WTC11 (cell line): ENCODE measurements around the gene ZNF324B. TPM values are rescaled to one million over a fixed set of nuclear protein-coding genes. Genes with fewer than 3 reads are reported as not detected.
A peak's percentile ranks its signal among the peaks of the same experiment; 100 is the strongest.

Source experiments
- ATAC-seq: fragments of 200-7000 bp; cut with Tn5 transposase; 2 replicates; pipeline ENCODE4 v1.10.0; 2021; ENCODE audit warnings: mild to moderate bottlenecking, moderate library complexity
- CTCF ChIA-PET: fragments of 300-600 bp; sonication (Branson Sonifier 250); formaldehyde crosslinking; loops from one replicate; lab custom pipeline; 2021; ENCODE audit warnings: antibody characterized with exemption; lab: Charles Lee
- POLR2A ChIA-PET: fragments of 350-600 bp; sonication (Branson Sonifier 250); formaldehyde crosslinking; loops from one replicate; lab custom pipeline; 2021; ENCODE audit warnings: antibody characterized with exemption; lab: Charles Lee
- DNase-seq: peaks from one replicate; pipeline ENCODE4 v3.0.0; 2021; ENCODE audit warnings: low spot score
- H3K27ac Mint-ChIP-seq: 2 replicates; pipeline ENCODE4 v1.8.0; 2021; ENCODE audit warnings: mixed read lengths
- H3K27me3 Mint-ChIP-seq: 2 replicates; pipeline ENCODE4 v1.8.0; 2021; ENCODE audit warnings: low read depth, mild to moderate bottlenecking, moderate library complexity, mixed read lengths
- H3K36me3 Mint-ChIP-seq: 2 replicates; pipeline ENCODE4 v1.8.0; 2021; ENCODE audit warnings: mixed read lengths
- H3K4me1 Mint-ChIP-seq: 2 replicates; pipeline ENCODE4 v1.8.0; 2022; ENCODE audit warnings: mixed read lengths
- H3K4me3 Mint-ChIP-seq: 2 replicates; pipeline ENCODE4 v1.8.0; 2021; ENCODE audit warnings: mild to moderate bottlenecking, moderate library complexity, mixed read lengths
- H3K9me3 Mint-ChIP-seq: 2 replicates; pipeline ENCODE4 v1.8.0; 2021; ENCODE audit warnings: mixed read lengths
- ATF1 ChIP-seq: sonication (generic); formaldehyde crosslinking; IDR thresholded peaks from 2 replicates; pipeline ENCODE4 v1.8.1; 2023; ENCODE audit warnings: mild to moderate bottlenecking, moderate library complexity, missing genetic modification reagents
- ERG ChIP-seq: fragments of 250-450 bp; sonication (Bioruptor Pico); IDR thresholded peaks from 2 replicates; pipeline ENCODE4 v1.8.0; 2021; ENCODE audit warnings: mild to moderate bottlenecking
- GRHL2 ChIP-seq: fragments of 250-450 bp; sonication (Bioruptor Pico); IDR thresholded peaks from 2 replicates; pipeline ENCODE4 v1.8.0; 2022; ENCODE audit warnings: mild to moderate bottlenecking, moderate library complexity; ENCODE audit not compliant: insufficient replicate concordance, severe bottlenecking
- JAZF1 ChIP-seq: fragments of 250-450 bp; sonication (Bioruptor Pico); IDR thresholded peaks from 2 replicates; pipeline ENCODE4 v1.9.0; 2021; ENCODE audit warnings: moderate library complexity, mild to moderate bottlenecking, inconsistent platforms
- KAT7 ChIP-seq: sonication (generic); formaldehyde crosslinking; IDR thresholded peaks from 2 replicates; pipeline ENCODE4 v1.8.1; 2023; ENCODE audit warnings: missing genetic modification reagents, mild to moderate bottlenecking, borderline replicate concordance
- MLX ChIP-seq: sonication (generic); formaldehyde crosslinking; IDR thresholded peaks from 2 replicates; pipeline ENCODE4 v1.8.1; 2023; ENCODE audit warnings: mild to moderate bottlenecking, missing genetic modification reagents, moderate library complexity
- MYBL2 ChIP-seq: sonication (generic); formaldehyde crosslinking; IDR thresholded peaks from 2 replicates; pipeline ENCODE4 v1.8.1; 2023; ENCODE audit warnings: mild to moderate bottlenecking, moderate library complexity, missing genetic modification reagents
- NR1H2 ChIP-seq: sonication (generic); formaldehyde crosslinking; IDR thresholded peaks from 2 replicates; pipeline ENCODE4 v1.9.0; 2021; ENCODE audit warnings: mild to moderate bottlenecking, moderate library complexity, missing genetic modification reagents
- RELA ChIP-seq: sonication (generic); formaldehyde crosslinking; IDR thresholded peaks from 2 replicates; pipeline ENCODE4 v1.8.1; 2022; ENCODE audit warnings: missing genetic modification reagents, mild to moderate bottlenecking, borderline replicate concordance
- SOX15 ChIP-seq: fragments of 250-450 bp; sonication (Bioruptor Pico); IDR thresholded peaks from 2 replicates; pipeline ENCODE4 v1.9.0; 2021; ENCODE audit warnings: mild to moderate bottlenecking
- TCF7 ChIP-seq: sonication (generic); formaldehyde crosslinking; IDR thresholded peaks from 2 replicates; pipeline ENCODE4 v1.8.0; 2022; ENCODE audit warnings: mild to moderate bottlenecking, low read depth, missing genetic modification reagents, moderate library complexity
- ZBTB21 ChIP-seq: sonication (generic); formaldehyde crosslinking; IDR thresholded peaks from 2 replicates; pipeline ENCODE4 v1.8.1; 2023; ENCODE audit warnings: mild to moderate bottlenecking, missing genetic modification reagents, borderline replicate concordance
- ZMAT4 ChIP-seq: fragments of 250-450 bp; sonication (Bioruptor Pico); IDR thresholded peaks from 2 replicates; pipeline ENCODE4 v1.9.0; 2021; ENCODE audit warnings: mild to moderate bottlenecking
- ZNF317 ChIP-seq: sonication (generic); formaldehyde crosslinking; IDR thresholded peaks from 2 replicates; pipeline ENCODE4 v1.8.1; 2023; ENCODE audit warnings: low read depth, mild to moderate bottlenecking, moderate library complexity, missing genetic modification reagents, borderline replicate concordance
- ZNF416 ChIP-seq: fragments of 250-450 bp; sonication (Bioruptor Pico); IDR thresholded peaks from 2 replicates; pipeline ENCODE4 v1.9.0; 2021; ENCODE audit warnings: mild to moderate bottlenecking, inconsistent platforms
- ZNF423 ChIP-seq: fragments of 250-450 bp; sonication (Bioruptor Pico); IDR thresholded peaks from 2 replicates; pipeline ENCODE4 v2.1.2; 2022; ENCODE audit warnings: mild to moderate bottlenecking, moderate library complexity
- ZNF671 ChIP-seq: fragments of 250-450 bp; sonication (Bioruptor Pico); IDR thresholded peaks from 2 replicates; pipeline ENCODE4 v1.8.0; 2021; ENCODE audit warnings: mild to moderate bottlenecking
- total RNA-seq: library from RNA; stranded (reverse); gene quantifications from 3 replicates; pipeline ENCODE4 v1.2.3, GENCODE V29; 2021
- TF ChIP-seq, protein P1 (sequence below): sonication (generic); formaldehyde crosslinking; IDR thresholded peaks from 2 replicates; pipeline ENCODE4 v1.8.0; 2023; ENCODE audit warnings: missing genetic modification reagents, mild to moderate bottlenecking, borderline replicate concordance
- TF ChIP-seq, protein P2 (sequence below): sonication (generic); formaldehyde crosslinking; IDR thresholded peaks from 2 replicates; pipeline ENCODE4 v1.8.0; 2023; ENCODE audit warnings: missing genetic modification reagents
- TF ChIP-seq, protein P3 (sequence below): fragments of 250-450 bp; sonication (Bioruptor Pico); conservative IDR thresholded peaks from 2 replicates; pipeline ENCODE4 v1.9.0; 2021; ENCODE audit warnings: mild to moderate bottlenecking

Gene ZNF324B
- total RNA-seq, 1 experiment from 2014 or later: 4.0 TPM

GRCh38 chr19:58499021-58499927, 47.9 kb downstream of the ZNF324B start (continued):
- TF ChIP-seq ZNF423 (CRISPR knock-in tag) (peak; percentile 54; the same call in 1 of the 2 replicates), MYBL2 (CRISPR knock-in tag) (no peak; the same call in 1 of the 2 replicates), ZMAT4 (CRISPR knock-in tag) (no peak)
- TF ChIP-seq, protein P1, sequence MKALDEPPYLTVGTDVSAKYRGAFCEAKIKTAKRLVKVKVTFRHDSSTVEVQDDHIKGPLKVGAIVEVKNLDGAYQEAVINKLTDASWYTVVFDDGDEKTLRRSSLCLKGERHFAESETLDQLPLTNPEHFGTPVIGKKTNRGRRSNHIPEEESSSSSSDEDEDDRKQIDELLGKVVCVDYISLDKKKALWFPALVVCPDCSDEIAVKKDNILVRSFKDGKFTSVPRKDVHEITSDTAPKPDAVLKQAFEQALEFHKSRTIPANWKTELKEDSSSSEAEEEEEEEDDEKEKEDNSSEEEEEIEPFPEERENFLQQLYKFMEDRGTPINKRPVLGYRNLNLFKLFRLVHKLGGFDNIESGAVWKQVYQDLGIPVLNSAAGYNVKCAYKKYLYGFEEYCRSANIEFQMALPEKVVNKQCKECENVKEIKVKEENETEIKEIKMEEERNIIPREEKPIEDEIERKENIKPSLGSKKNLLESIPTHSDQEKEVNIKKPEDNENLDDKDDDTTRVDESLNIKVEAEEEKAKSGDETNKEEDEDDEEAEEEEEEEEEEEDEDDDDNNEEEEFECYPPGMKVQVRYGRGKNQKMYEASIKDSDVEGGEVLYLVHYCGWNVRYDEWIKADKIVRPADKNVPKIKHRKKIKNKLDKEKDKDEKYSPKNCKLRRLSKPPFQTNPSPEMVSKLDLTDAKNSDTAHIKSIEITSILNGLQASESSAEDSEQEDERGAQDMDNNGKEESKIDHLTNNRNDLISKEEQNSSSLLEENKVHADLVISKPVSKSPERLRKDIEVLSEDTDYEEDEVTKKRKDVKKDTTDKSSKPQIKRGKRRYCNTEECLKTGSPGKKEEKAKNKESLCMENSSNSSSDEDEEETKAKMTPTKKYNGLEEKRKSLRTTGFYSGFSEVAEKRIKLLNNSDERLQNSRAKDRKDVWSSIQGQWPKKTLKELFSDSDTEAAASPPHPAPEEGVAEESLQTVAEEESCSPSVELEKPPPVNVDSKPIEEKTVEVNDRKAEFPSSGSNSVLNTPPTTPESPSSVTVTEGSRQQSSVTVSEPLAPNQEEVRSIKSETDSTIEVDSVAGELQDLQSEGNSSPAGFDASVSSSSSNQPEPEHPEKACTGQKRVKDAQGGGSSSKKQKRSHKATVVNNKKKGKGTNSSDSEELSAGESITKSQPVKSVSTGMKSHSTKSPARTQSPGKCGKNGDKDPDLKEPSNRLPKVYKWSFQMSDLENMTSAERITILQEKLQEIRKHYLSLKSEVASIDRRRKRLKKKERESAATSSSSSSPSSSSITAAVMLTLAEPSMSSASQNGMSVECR (CRISPR knock-in tag): peak; percentile 71; the same call in 1 of the 2 replicates

- POLR2A ChIA-PET: interaction anchor here (1.6 kb wide), 1 partner anchor 44 kb away, joined by 5 read pairs; the partner anchor contains the start of gene TRIM28
- CTCF ChIA-PET: interaction anchor here (2.4 to 4.2 kb wide), 2 partner anchors 13 to 19 kb away, joined by 16 to 30 read pairs; partner anchors contain the start of gene ZBTB45
- H3K36me3 Mint-ChIP-seq: no peaks in the 10 kb centered on the region
- H3K4me1 Mint-ChIP-seq: peaks cover 17% of the 10 kb centered on the region
- peaks cover 11% of the 10 kb centered on the region for H3K27me3 Mint-ChIP-seq
- no peak for ATAC-seq
- TF ChIP-seq, protein P2, sequence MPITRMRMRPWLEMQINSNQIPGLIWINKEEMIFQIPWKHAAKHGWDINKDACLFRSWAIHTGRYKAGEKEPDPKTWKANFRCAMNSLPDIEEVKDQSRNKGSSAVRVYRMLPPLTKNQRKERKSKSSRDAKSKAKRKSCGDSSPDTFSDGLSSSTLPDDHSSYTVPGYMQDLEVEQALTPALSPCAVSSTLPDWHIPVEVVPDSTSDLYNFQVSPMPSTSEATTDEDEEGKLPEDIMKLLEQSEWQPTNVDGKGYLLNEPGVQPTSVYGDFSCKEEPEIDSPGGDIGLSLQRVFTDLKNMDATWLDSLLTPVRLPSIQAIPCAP (CRISPR knock-in tag): no peak
- no peak for TF ChIP-seq SOX15 (CRISPR knock-in tag)
- no peak for TF ChIP-seq ERG (CRISPR knock-in tag)
- TF ChIP-seq NR1H2 (CRISPR knock-in tag): no peak
- no peak for TF ChIP-seq MLX
- TF ChIP-seq ZBTB21 (CRISPR knock-in tag): no peak
- TF ChIP-seq TCF7: no peak
- no peak for TF ChIP-seq RELA (CRISPR knock-in tag)
- TF ChIP-seq ZNF317 (CRISPR knock-in tag): no peak
- no peak for TF ChIP-seq ZNF671 (CRISPR knock-in tag)
- TF ChIP-seq KAT7 (CRISPR knock-in tag): no peak
- TF ChIP-seq ZNF416 (CRISPR knock-in tag): no peak
- no peak for TF ChIP-seq GRHL2 (CRISPR knock-in tag)
- no peak for TF ChIP-seq ATF1
- TF ChIP-seq JAZF1 (CRISPR knock-in tag): no peak
- TF ChIP-seq, protein P3, sequence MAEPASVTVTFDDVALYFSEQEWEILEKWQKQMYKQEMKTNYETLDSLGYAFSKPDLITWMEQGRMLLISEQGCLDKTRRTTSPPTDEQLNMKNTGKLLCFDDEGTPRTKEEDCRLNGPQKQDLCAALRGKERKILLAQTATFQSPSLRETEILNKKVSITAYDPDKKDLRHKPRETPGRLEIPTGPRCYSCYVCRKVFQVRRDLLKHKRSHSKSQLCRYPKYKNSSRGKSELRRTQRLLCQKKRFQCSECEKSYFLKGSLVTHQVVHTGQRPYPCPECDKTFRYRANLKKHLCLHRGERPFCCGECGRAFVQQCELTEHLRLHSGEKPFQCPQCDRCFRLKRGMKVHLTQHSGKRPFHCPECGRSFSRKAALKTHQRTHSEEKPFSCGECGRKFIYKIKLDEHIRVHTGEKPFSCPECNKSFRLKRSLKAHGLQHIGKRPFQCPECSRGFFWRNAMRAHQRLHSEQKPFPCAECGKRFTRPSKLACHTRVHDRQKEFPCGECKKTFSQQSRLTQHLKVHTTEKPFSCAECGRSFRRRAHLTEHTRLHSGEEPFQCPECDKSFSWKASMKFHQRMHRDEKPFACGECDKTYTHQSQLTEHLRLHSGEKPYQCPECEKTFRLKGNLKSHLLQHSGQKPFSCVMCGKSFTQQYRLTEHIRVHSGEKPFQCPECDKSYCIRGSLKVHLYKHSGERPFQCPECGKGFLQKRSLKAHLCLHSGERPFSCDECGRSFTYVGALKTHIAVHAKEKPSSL (CRISPR knock-in tag): no peak
- no peak for DNase-seq
- H3K4me3 Mint-ChIP-seq: peak overlapping the region; percentile 81
- no peak overlapping the region for H3K27ac Mint-ChIP-seq
- H3K9me3 Mint-ChIP-seq: no peaks in the 10 kb centered on the region; the same call in 1 of the 2 replicates
Observed at GRCh38 chr19:58500242-58500641, 48.8 kb downstream of the ZNF324B start.
